ENCODE results near the gene RIN3. TPM values are rescaled to one million over a fixed set of nuclear protein-coding genes. Genes with fewer than 3 reads are reported as not detected.

RIN3 gene
- total RNA-seq, 1 experiment from 2014 or later: not detected

DNA sequence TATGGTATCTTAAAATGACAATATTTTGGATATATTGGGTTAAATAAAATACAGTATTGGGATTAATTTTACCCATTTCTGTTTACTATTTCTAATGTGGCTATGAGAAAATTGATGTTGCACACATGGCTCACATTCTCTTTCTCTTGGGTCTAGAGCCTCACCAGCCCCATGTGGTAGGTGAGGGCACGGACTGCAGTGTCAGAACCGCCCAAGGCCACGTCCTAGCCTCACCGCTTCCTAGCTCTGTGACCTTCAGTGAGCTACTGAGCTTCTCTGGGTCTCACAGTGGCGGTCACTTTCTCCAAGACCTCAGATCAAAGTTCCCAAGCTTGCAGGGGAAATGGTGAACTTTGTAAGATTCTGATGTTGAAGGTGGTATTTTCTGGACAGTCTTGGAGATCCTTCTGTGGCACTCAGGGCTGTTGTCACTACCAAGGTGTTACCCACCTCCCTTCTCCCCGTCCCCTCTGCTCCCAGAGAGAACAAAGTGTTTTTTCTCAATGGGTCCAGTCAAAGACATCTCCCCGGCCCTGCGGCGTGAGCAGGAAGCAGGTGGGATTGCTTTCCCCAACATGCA, 87.6 kb downstream of the RIN3 start:
- in situ Hi-C loops (cut with HindIII; ENCODE audit: low pct_unique_long_range_greater_than_20kb, low sequenced_read_pairs): no loop called here
- DNase-seq (ENCODE audit: low read depth): no peak

- DNase-seq (ENCODE audit: low read depth): no peak
- in situ Hi-C loops (cut with HindIII; ENCODE audit: low pct_unique_long_range_greater_than_20kb, low sequenced_read_pairs): no loop called here
Measured at GRCh38 chr14:92601757-92602417, 88.3 kb downstream of the RIN3 start.

GRCh38 chr14:92603309-92604242, 90.0 kb downstream of the RIN3 start:
- no peak for DNase-seq (ENCODE audit: low read depth)
- in situ Hi-C loops (cut with HindIII; ENCODE audit: low pct_unique_long_range_greater_than_20kb, low sequenced_read_pairs): no loop called here

DNA sequence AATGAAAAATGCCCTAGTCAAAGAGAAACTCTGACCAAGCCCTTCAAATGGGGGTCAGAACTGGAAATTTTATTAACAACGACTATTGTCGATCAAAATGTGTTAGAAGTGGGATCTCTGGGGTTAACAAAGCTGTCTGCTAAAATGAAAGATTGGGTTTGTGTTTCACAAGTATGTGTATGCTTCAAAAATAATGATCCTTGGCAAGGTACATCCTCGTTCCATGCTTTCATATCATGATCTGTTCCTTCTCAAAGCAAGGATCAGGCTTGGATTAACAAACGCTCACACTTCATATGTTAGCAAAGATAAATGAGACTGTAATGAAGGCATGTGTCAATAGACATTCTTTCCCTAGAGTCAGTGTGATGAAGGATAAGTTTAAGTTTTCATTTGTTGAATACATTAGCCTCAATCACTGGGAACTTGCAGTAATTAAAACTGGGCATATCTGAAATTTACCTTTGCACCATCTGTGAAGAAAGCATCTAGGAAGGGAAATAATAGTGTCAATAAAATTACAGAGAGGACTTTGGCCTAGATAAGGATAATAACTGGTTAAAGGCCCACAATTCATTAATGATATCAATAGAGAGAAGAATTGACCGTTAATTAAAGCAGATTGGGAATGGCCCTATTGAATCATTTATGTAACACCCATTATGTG, 91.8 kb downstream of the RIN3 start:
- in situ Hi-C loops (cut with HindIII; ENCODE audit: low pct_unique_long_range_greater_than_20kb, low sequenced_read_pairs): no loop called here
- DNase-seq (ENCODE audit: low read depth): no peak

- in situ Hi-C loops (cut with HindIII; ENCODE audit: low pct_unique_long_range_greater_than_20kb, low sequenced_read_pairs): no loop called here
- no peak for DNase-seq (ENCODE audit: low read depth)
Measured at GRCh38 chr14:92607251-92607650, 93.7 kb downstream of the RIN3 start.

DNA sequence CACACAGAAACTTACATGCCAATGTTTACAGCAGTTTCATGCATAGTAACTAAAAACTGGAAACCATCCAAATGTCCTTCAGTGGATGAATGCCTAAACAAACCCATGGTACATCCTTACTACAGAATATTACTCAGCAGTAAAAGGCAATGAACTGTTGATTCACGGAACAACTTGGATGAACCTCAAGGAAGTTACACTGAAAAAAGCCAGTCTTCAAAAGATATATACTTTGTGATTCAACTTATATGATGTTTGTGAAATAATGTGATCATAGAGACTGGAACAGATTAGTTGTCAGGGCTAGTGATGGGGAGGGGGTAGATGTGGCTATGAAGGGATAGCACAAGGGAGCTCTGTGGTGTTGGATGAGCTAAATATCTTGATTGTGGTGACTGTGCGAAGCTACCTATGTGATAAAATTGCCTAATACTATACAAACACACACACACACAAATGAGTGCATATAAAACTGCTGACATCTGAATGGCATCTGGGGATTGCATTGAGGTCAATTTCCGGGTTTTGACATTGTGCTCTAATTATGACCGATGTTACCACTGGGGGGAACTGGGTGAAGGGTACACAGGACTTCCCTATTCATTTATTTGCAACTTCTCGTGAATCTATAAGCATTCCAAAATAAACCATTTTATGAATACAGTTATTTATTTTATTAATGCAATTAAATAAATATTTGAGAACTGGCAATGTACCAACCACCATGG, 94.3 kb downstream of the RIN3 start:
- in situ Hi-C loops (cut with HindIII; ENCODE audit: low pct_unique_long_range_greater_than_20kb, low sequenced_read_pairs): no loop called here
- DNase-seq (ENCODE audit: low read depth): peak; percentile 60

DNA sequence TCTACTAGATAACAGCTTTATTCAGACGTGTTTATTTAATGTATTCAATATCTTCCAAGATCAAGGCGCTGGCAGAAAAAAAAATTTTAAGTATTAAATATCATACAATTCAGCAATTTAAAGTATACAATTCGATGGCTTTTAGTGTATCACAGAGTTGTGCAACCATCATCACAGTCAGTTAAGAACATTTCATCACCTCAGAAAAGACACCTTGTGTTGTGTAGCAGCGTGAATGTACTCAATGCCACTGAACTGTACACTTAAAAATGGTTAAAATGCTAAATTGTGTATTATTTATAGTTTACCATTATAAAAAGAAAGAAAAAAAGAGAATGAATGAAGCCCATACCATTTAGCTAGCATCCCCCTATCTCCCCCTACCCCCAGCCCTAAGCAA, 96.4 kb downstream of the RIN3 start:
- in situ Hi-C loops (cut with HindIII; ENCODE audit: low pct_unique_long_range_greater_than_20kb, low sequenced_read_pairs): no loop called here
- no peak for DNase-seq (ENCODE audit: low read depth)

DNA sequence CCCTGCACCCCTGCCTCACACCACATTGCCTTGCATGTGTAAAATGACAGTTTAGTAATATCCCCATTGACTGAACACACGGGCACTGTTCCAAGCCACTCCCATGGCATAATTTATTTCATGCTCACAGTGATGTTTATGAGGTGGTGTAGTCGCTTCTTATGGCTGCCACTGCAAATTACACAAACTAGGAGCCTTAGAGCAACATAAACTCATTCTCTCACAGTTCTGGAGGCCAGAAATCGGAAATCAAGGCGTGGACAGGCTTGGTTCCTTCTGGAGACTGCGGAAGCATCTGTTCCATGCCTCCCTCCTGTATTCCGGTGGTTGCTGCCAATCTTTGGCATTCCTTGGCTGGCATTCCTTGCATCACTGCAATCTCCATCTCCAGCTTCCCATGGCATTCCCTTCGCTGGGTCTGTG, 97.3 kb downstream of the RIN3 start:
- DNase-seq (ENCODE audit: low read depth): no peak
- in situ Hi-C loops (cut with HindIII; ENCODE audit: low pct_unique_long_range_greater_than_20kb, low sequenced_read_pairs): no loop called here

GRCh38 chr14:92613008-92613658, 99.6 kb downstream of the RIN3 start:
- in situ Hi-C loops (cut with HindIII; ENCODE audit: low pct_unique_long_range_greater_than_20kb, low sequenced_read_pairs): no loop called here
- no peak for DNase-seq (ENCODE audit: low read depth)

GRCh38 chr14:92613681-92614260, 100.2 kb downstream of the RIN3 start:
- DNase-seq (ENCODE audit: low read depth): no peak
- in situ Hi-C loops (cut with HindIII; ENCODE audit: low pct_unique_long_range_greater_than_20kb, low sequenced_read_pairs): no loop called here

DNA sequence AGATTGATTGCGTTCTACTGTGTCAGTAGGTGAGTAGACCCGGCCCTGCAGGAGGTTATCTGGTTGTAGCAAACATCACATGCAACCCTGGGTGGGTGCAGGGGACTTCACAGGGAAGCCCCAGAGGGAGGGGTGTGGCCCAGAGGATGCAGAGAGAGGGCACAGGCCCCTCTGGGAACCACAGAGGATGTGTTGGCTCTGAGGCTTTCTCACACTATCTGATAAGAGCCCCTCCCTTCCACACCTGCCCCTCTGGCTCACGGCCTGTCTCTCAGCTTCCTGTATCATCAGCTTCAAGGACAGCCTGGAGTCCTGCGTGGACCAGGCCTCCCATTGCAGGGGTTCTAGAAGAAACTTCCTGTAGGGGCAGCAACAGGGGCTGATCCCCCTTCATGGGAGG, 101.9 kb downstream of the RIN3 start:
- DNase-seq (ENCODE audit: low read depth): no peak

DNA sequence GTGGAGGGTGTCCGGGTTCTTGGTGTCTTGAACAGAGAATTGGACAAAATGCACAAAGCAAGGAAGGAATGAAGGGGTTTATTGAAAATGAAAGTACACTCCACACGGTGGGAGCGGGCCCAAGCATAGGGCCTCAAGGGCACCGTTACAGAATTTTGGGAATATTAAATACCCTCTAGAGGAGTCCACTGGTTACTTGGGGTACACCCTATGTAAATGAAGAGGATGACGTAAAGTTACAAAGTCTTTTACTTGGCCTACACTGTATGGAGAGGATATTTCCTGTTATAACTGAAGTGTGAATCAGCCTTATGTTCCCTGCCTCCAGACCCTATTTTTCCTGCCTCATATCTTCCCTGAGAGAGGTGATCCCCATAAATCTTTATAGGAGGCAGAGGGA, 102.6 kb downstream of the RIN3 start:
- no peak for DNase-seq (ENCODE audit: low read depth)
- in situ Hi-C loops (cut with HindIII; ENCODE audit: low pct_unique_long_range_greater_than_20kb, low sequenced_read_pairs): no loop called here

More for the DNA sequence above, 101.9 kb downstream of the RIN3 start:
- in situ Hi-C loops (cut with HindIII; ENCODE audit: low pct_unique_long_range_greater_than_20kb, low sequenced_read_pairs): no loop called here

DNA sequence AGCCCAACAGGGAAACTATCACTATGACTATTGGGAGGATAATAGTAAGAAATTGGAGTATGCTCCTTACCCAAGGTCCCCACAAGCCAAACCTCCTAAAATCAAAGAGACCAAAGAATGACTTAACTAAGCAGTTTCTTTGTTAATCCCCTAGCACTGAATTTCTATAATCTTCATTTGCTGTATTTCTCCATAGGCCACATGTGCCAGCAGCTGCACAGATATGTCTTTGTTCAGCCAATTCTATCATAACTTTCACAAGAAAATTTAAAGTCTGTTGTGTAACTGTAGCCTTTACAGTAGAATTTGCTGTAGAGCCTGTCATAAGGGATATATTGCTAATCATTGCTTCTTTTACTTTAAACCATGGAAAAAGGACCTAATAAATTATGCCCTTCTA, 104.0 kb downstream of the RIN3 start:
- in situ Hi-C loops (cut with HindIII; ENCODE audit: low pct_unique_long_range_greater_than_20kb, low sequenced_read_pairs): no loop called here
- no peak for DNase-seq (ENCODE audit: low read depth)

- DNase-seq (ENCODE audit: low read depth): no peak
- in situ Hi-C loops (cut with HindIII; ENCODE audit: low pct_unique_long_range_greater_than_20kb, low sequenced_read_pairs): no loop called here
Measured at GRCh38 chr14:92619671-92620456, 106.3 kb downstream of the RIN3 start.

GRCh38 chr14:92622311-92622710, 108.7 kb downstream of the RIN3 start:
- in situ Hi-C loops (cut with HindIII; ENCODE audit: low pct_unique_long_range_greater_than_20kb, low sequenced_read_pairs): no loop called here

DNA sequence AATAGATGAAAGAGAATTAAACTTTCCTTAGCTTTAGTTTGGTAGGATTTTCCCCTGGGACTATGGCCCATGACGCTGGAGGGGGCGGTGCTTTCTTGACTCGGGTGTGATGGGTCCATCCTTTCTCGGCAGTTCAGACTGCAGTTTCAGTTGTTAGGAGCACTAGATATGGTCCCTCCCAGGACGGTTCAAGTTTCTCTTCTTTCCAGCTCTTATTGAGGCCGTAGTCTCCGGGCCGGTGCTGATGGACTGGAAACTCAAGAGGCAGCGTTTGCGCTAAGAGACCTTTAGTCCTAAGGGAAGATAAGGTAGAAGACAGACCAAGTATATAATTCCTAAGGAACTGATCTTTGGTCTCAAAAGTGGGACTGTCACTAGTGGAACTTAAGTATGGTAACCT, 111.2 kb downstream of the RIN3 start:
- in situ Hi-C loops (cut with HindIII; ENCODE audit: low pct_unique_long_range_greater_than_20kb, low sequenced_read_pairs): no loop called here
- DNase-seq (ENCODE audit: low read depth): no peak

More at GRCh38 chr14:92622311-92622710, 108.7 kb downstream of the RIN3 start:
- DNase-seq (ENCODE audit: low read depth): no peak

DNA sequence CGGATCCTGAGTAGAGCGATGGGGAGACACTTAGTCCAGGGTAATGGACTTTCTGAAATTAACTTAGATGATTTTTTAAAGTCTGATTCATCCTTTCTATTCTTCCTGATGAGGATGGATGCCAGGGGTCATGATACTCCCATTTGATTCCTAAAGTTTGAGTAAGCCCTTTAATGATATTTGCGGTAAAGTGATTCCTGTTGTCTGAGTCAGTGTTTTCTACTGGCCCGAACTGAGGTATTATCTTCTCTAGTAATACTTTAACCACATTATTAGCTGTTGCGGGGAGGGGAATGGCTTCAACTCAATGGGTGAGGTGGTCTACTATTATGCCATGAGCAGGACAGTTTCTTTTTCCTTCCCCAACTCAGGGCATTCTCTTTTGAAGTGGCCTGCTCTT, 111.6 kb downstream of the RIN3 start:
- in situ Hi-C loops (cut with HindIII; ENCODE audit: low pct_unique_long_range_greater_than_20kb, low sequenced_read_pairs): no loop called here
- DNase-seq (ENCODE audit: low read depth): peak; percentile 76

Measured in Caki2 (cell line).